ENCODE data around the gene XRRA1.
A peak's percentile ranks its signal among the peaks of the same experiment; 100 is the strongest.
"Not testable (repeated sequence)": the region's sequence is repeated elsewhere in the genome, so short reads cannot be mapped to it uniquely, and the experiment has no call there.

Gene XRRA1

GRCh38 chr11:74948898-74949752 lies at the start of gene XRRA1, which contains the start of gene SPCS2:
XRRA1 (minus strand) TSS chr11:74949091; CDS start chr11:74940878, 8,213 bp downstream.
SPCS2 (plus strand) TSS chr11:74949266; CDS start chr11:74949286, 20 bp downstream.
- no peak for TF ChIP-seq ZNF274 (IDR thresholded peaks at IDR 0.05; ENCODE audit: low read depth, low read length)
- peak within 1 kb of the TSS; percentile 97 for H3K4me3 ChIP-seq (ENCODE audit: low read length)

GRCh38 chr11:74992852-74993251 lies 44.0 kb upstream of the XRRA1 start:
- no peak for TF ChIP-seq ZNF274 (IDR thresholded peaks at IDR 0.05; ENCODE audit: low read depth, low read length)
- no peak overlapping the region for H3K4me3 ChIP-seq (ENCODE audit: low read length)

GRCh38 chr11:74990941-74991340 lies 42.0 kb upstream of the XRRA1 start:
- H3K4me3 ChIP-seq (ENCODE audit: low read length) = peak overlapping the region; percentile 24; the same call in 1 of the 2 replicates
- no peak for TF ChIP-seq ZNF274 (IDR thresholded peaks at IDR 0.05; ENCODE audit: low read depth, low read length)

- not testable (repeated sequence) for H3K4me3 ChIP-seq (ENCODE audit: low read length)
These were observed 41.3 kb upstream of the XRRA1 start for GRCh38 chr11:74990150-74990549.

- no peak for TF ChIP-seq ZNF274 (IDR thresholded peaks at IDR 0.05; ENCODE audit: low read depth, low read length)
- peak overlapping the region; percentile 81 for H3K4me3 ChIP-seq (ENCODE audit: low read length)
These were observed 40.4 kb upstream of the XRRA1 start for GRCh38 chr11:74989260-74989638.

GRCh38 chr11:74988541-74989259 lies 39.8 kb upstream of the XRRA1 start, which contains the start of gene NEU3:
NEU3 (plus strand) TSS chr11:74988933; CDS start chr11:74989061, 128 bp downstream.
- H3K4me3 ChIP-seq (ENCODE audit: low read length) = peak within 1 kb of the TSS; percentile 81
- no peak for TF ChIP-seq ZNF274 (IDR thresholded peaks at IDR 0.05; ENCODE audit: low read depth, low read length)

GRCh38 chr11:74984730-74985129 lies 35.8 kb upstream of the XRRA1 start:
- no peak overlapping the region for H3K4me3 ChIP-seq (ENCODE audit: low read length)
- TF ChIP-seq ZNF274 (IDR thresholded peaks at IDR 0.05; ENCODE audit: low read depth, low read length) = no peak

GRCh38 chr11:74984070-74984469 lies 35.2 kb upstream of the XRRA1 start:
- no peak overlapping the region for H3K4me3 ChIP-seq (ENCODE audit: low read length)
- TF ChIP-seq ZNF274 (IDR thresholded peaks at IDR 0.05; ENCODE audit: low read depth, low read length) = no peak

GRCh38 chr11:74981888-74982287 lies 33.0 kb upstream of the XRRA1 start:
- H3K4me3 ChIP-seq (ENCODE audit: low read length) = no peak overlapping the region
- TF ChIP-seq ZNF274 (IDR thresholded peaks at IDR 0.05; ENCODE audit: low read depth, low read length) = no peak

GRCh38 chr11:74980634-74981033 lies 31.7 kb upstream of the XRRA1 start:
- no peak for TF ChIP-seq ZNF274 (IDR thresholded peaks at IDR 0.05; ENCODE audit: low read depth, low read length)
- H3K4me3 ChIP-seq (ENCODE audit: low read length) = no peak overlapping the region

- H3K4me3 ChIP-seq (ENCODE audit: low read length) = no peak overlapping the region
- no peak for TF ChIP-seq ZNF274 (IDR thresholded peaks at IDR 0.05; ENCODE audit: low read depth, low read length)
These were observed 29.1 kb upstream of the XRRA1 start for GRCh38 chr11:74978041-74978440.

GRCh38 chr11:74971424-74971823 lies 22.5 kb upstream of the XRRA1 start:
- H3K4me3 ChIP-seq (ENCODE audit: low read length) = no peak overlapping the region
- no peak for TF ChIP-seq ZNF274 (IDR thresholded peaks at IDR 0.05; ENCODE audit: low read depth, low read length)

- no peak overlapping the region for H3K4me3 ChIP-seq (ENCODE audit: low read length)
- no peak for TF ChIP-seq ZNF274 (IDR thresholded peaks at IDR 0.05; ENCODE audit: low read depth, low read length)
These were observed 22.0 kb upstream of the XRRA1 start for GRCh38 chr11:74970852-74971395.

- no peak overlapping the region for H3K4me3 ChIP-seq (ENCODE audit: low read length)
- TF ChIP-seq ZNF274 (IDR thresholded peaks at IDR 0.05; ENCODE audit: low read depth, low read length) = no peak
These were observed 17.8 kb upstream of the XRRA1 start for GRCh38 chr11:74966651-74967050.

- not testable (repeated sequence) for H3K4me3 ChIP-seq (ENCODE audit: low read length)
These were observed 11.2 kb upstream of the XRRA1 start for GRCh38 chr11:74960128-74960527.

Data from GM08714 (cell line).